Endothelial cell (in vitro differentiated cells): ENCODE data around the gene SPIN2B. TPM values are rescaled to one million over a fixed set of nuclear protein-coding genes. Genes with fewer than 3 reads are reported as not detected.
"Not testable (repeated sequence)": the region's sequence is repeated elsewhere in the genome, so short reads cannot be mapped to it uniquely, and the experiment has no call there.

Experiments used
- DNase-seq: peaks from one replicate; pipeline ENCODE4 v3.0.0; 2021; ENCODE audit warnings: low spot score
- H3K27ac Mint-ChIP-seq: one replicate; pipeline ENCODE4 v1.8.0; 2021; ENCODE audit warnings: mixed read lengths, inconsistent platforms; ENCODE audit not compliant: unreplicated experiment
- H3K27me3 Mint-ChIP-seq: one replicate; pipeline ENCODE4 v1.8.0; 2021; ENCODE audit warnings: mild to moderate bottlenecking, moderate library complexity, mixed read lengths, inconsistent platforms; ENCODE audit not compliant: unreplicated experiment
- H3K36me3 Mint-ChIP-seq: one replicate; pipeline ENCODE4 v1.8.0; 2021; ENCODE audit warnings: mild to moderate bottlenecking, low read depth, mixed read lengths, inconsistent platforms; ENCODE audit not compliant: unreplicated experiment
- H3K4me1 Mint-ChIP-seq: one replicate; pipeline ENCODE4 v1.8.0; 2021; ENCODE audit warnings: mild to moderate bottlenecking, mixed read lengths, inconsistent platforms; ENCODE audit not compliant: unreplicated experiment
- H3K4me3 Mint-ChIP-seq: one replicate; pipeline ENCODE4 v1.8.0; 2021; ENCODE audit warnings: mild to moderate bottlenecking, mixed read lengths, inconsistent platforms; ENCODE audit not compliant: unreplicated experiment
- H3K9me3 Mint-ChIP-seq: one replicate; pipeline ENCODE4 v1.8.0; 2021; ENCODE audit warnings: mixed read lengths, inconsistent platforms; ENCODE audit not compliant: unreplicated experiment
- total RNA-seq: library from RNA; stranded (reverse); fragmentation: NEBNext Ultra II Directional; extraction: Animal tissue kit (Norgen Biotek cat#: 25700); gene quantifications from one replicate; pipeline ENCODE4 v1.2.1, GENCODE V29; 2021; ENCODE audit not compliant: unreplicated experiment
- TF ChIP-seq, protein P1 (sequence below): fragments of 200-600 bp; sonication (generic); IDR thresholded peaks from one replicate; pipeline ENCODE4 v1.5.0; 2021; ENCODE audit warnings: antibody characterized with exemption; ENCODE audit not compliant: unreplicated experiment

Gene SPIN2B
- total RNA-seq, 1 donor from 2014 or later = 16.5 TPM

DNA sequence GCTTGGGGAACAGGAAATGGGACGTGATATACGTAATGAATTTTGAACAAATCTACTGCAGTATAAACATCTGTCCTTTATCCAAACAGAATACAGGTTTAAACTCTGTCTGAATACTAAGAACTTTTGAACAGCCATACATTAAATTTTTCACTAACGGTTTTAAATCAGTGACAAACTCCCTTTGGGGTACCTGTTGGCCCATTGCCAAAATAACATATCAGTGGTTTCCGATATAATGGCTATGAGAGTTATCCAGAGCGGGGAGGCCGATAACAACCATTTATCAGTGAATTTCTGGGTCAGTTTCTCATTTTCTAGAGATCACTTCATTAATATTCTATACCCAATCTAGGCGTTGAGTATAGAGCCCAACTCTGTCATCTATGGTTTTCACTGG lies 10.7 kb upstream of the SPIN2B start:
- H3K9me3 Mint-ChIP-seq = no peaks in the 10 kb centered on the region

DNA sequence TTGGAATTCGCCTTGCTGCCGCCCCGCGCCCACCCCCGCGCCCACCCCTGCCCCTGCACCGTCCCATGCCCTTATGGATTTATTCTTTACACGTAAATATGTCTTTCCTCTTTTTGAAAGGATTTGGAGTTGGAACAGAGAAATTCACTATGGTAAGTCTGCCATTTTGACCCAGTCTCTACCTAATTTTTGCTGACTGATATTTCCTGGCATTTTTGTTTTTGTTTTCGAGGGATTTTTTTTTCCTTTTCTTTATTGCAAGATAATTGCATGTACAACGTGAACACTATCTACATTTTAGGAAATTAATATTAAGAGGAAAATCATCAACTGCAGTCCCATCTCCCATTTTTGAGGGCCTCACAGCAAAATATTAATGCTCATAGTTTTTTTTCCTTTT lies 468 bp upstream of the SPIN2B start:
- TF ChIP-seq, protein P1, sequence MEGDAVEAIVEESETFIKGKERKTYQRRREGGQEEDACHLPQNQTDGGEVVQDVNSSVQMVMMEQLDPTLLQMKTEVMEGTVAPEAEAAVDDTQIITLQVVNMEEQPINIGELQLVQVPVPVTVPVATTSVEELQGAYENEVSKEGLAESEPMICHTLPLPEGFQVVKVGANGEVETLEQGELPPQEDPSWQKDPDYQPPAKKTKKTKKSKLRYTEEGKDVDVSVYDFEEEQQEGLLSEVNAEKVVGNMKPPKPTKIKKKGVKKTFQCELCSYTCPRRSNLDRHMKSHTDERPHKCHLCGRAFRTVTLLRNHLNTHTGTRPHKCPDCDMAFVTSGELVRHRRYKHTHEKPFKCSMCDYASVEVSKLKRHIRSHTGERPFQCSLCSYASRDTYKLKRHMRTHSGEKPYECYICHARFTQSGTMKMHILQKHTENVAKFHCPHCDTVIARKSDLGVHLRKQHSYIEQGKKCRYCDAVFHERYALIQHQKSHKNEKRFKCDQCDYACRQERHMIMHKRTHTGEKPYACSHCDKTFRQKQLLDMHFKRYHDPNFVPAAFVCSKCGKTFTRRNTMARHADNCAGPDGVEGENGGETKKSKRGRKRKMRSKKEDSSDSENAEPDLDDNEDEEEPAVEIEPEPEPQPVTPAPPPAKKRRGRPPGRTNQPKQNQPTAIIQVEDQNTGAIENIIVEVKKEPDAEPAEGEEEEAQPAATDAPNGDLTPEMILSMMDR = no peak
- no peaks in the 10 kb centered on the region for H3K9me3 Mint-ChIP-seq
- H3K27me3 Mint-ChIP-seq = no peaks in the 10 kb centered on the region
- peaks cover 6% of the 10 kb centered on the region for H3K36me3 Mint-ChIP-seq
- peak overlapping the region; percentile 75 for H3K27ac Mint-ChIP-seq
- DNase-seq = no peak
- H3K4me3 Mint-ChIP-seq = peak overlapping the region; percentile 91
- H3K4me1 Mint-ChIP-seq = peaks cover 6% of the 10 kb centered on the region

More for the DNA sequence above, 10.7 kb upstream of the SPIN2B start:
- Mint-ChIP-seq H3K27ac (no peak overlapping the region), H3K4me3 (no peak overlapping the region), H3K36me3 (peaks cover 10% of the 10 kb centered on the region), H3K27me3 (no peaks in the 10 kb centered on the region), H3K4me1 (no peaks in the 10 kb centered on the region)
- TF ChIP-seq, protein P1 = no peak
- no peak for DNase-seq

DNA sequence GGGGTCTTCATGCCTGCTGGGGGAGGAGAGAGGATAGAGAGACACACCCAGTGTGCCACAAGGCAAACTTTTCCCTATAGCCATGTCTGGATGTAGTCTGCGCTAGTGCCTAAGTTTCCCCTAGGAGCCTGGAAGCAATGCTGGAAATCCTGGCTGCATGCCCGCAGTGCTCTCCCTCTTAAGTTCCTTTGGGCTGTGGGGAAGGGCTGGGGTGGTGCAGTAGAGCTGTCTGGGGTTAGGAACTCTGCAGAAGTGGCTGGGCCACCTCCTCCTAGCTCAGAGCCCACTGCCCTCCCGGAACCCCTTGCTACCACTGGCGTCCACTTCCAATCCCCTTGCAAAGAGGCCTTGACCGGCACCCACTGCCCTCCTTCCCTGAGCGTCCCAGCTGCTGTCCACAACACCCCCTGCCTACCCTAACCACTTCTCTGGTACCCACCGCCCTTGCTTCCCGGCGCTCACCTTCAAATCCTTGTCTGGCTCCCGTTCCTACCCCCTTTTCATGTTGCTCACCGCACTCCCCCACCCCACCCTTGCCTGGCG lies 658 bp downstream of the SPIN2B start:
- H3K9me3 Mint-ChIP-seq, H3K27me3 Mint-ChIP-seq, DNase-seq, H3K4me1 Mint-ChIP-seq, H3K36me3 Mint-ChIP-seq: not testable (repeated sequence)
- H3K4me3 Mint-ChIP-seq = peak overlapping the region; percentile 91
- peak overlapping the region; percentile 92 for H3K27ac Mint-ChIP-seq

DNA sequence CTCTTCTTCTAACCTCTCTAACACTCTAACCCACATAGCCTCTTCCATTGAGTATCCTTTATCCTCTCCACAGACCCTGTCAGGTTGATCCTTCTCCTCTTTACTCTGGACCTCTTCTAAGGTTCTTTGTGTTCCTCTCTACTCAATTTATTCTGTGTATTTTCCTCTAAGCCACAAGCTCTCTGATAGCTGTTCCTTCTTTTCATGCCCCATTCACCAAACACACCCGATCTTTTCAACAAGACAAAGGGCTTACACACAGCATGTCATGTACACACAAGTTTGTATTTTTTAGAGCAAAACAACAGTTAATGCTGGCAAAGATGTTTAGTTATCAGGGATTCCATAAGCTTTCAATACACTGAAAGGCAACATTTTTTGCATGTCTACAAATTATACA lies 1.9 kb downstream of the SPIN2B start:
- H3K27ac Mint-ChIP-seq = no peak overlapping the region
- H3K27me3 Mint-ChIP-seq = peaks cover 2% of the 10 kb centered on the region
- TF ChIP-seq, protein P1 = no peak
- peak overlapping the region; percentile 51 for H3K4me3 Mint-ChIP-seq
- no peaks in the 10 kb centered on the region for H3K9me3 Mint-ChIP-seq
- no peak for DNase-seq
- peaks cover 9% of the 10 kb centered on the region for H3K4me1 Mint-ChIP-seq
- peaks cover 6% of the 10 kb centered on the region for H3K36me3 Mint-ChIP-seq

DNA sequence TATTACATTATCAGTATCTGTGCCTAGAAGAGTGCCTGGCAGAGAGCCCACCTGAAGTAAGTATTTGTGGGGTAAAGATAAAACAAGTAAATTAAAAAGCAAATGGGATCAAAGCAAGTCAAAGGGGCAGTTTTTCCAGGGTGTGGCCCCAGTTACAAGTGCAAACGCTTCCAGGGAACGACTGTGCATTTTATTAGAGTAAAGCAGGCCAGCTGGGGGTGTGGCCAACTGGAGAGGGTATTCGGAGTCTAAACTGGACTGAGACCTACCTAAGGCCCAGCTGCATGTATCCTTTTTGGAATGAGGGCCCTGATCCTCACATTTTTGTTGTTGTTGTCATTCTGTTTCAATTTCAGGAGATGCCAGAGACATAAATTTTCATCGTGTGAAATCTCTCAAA lies 3.8 kb downstream of the SPIN2B start:
- H3K9me3 Mint-ChIP-seq, H3K4me3 Mint-ChIP-seq, H3K27me3 Mint-ChIP-seq, DNase-seq, H3K27ac Mint-ChIP-seq, H3K36me3 Mint-ChIP-seq: not testable (repeated sequence)
- peaks cover 11% of the 10 kb centered on the region for H3K4me1 Mint-ChIP-seq

DNA sequence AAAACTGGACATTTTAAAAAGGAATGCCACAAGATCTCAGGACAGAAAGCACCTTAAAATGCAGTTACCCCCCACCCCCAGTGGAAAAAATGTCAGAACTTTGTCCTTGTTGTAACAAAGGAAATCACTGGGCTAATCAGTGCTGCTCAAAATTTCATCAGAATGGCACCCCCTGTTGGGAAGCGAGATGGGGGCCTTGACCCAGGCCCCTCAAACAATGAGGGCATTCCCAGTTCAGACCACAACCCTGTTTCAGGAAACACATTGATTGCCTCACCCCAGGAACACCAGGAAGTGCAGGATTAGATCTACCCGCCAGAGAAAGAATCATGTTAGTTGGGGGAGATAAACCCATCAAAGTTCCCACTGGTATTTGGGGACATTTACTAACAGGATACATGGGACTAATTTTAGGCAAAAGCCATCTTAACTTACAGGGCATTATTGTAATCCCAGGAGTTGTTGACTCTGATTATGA lies 16.4 kb downstream of the SPIN2B start:
- Mint-ChIP-seq H3K36me3 (peaks cover 25% of the 10 kb centered on the region), H3K27ac (no peak overlapping the region), H3K4me1 (peaks cover 8% of the 10 kb centered on the region), H3K4me3 (no peak overlapping the region), H3K9me3 (no peaks in the 10 kb centered on the region), H3K27me3 (no peaks in the 10 kb centered on the region)
- peak; percentile 2 for DNase-seq
- TF ChIP-seq, protein P1 = no peak
